H9 (cell line): ENCODE results near the gene GNAO1. TPM values are rescaled to one million over a fixed set of nuclear protein-coding genes. Genes with fewer than 3 reads are reported as not detected.

Source experiments
- DNase-seq: peaks from one replicate; pipeline ENCODE4 v3.0.0-alpha.2; 2017
- H2AFZ ChIP-seq: one replicate; pipeline ENCODE4 v1.6.1; 2013; ENCODE audit warnings: mild to moderate bottlenecking, low read length, control low read depth, moderate library complexity
- H2AK5ac ChIP-seq: 2 replicates; pipeline ENCODE4 v1.6.1; 2013; ENCODE audit warnings: low read length, control low read depth, mixed read lengths; ENCODE audit not compliant: insufficient read length
- H2BK120ac ChIP-seq: one replicate; pipeline ENCODE4 v1.6.1; 2013; ENCODE audit warnings: low read depth, mild to moderate bottlenecking, low read length, control low read depth, inconsistent platforms; ENCODE audit not compliant: poor library complexity, severe bottlenecking
- H2BK12ac ChIP-seq: 2 replicates; pipeline ENCODE4 v1.6.1; 2013; ENCODE audit warnings: low read length, control low read depth, mixed read lengths, low read depth; ENCODE audit not compliant: insufficient read length
- H2BK15ac ChIP-seq: 2 replicates; pipeline ENCODE4 v1.6.1; 2013; ENCODE audit warnings: low read depth, low read length, control low read depth
- H2BK20ac ChIP-seq: one replicate; pipeline ENCODE4 v1.6.1; 2013; ENCODE audit warnings: low read depth, mild to moderate bottlenecking, low read length, control low read depth, inconsistent platforms; ENCODE audit not compliant: poor library complexity, severe bottlenecking
- H2BK5ac ChIP-seq: 2 replicates; pipeline ENCODE4 v1.6.1; 2013; ENCODE audit warnings: low read length, control low read depth, mixed read lengths; ENCODE audit not compliant: insufficient read length
- H3K14ac ChIP-seq: 2 replicates; pipeline ENCODE4 v1.6.1; 2013; ENCODE audit warnings: low read length, control low read depth; ENCODE audit not compliant: insufficient read depth
- H3K18ac ChIP-seq: 2 replicates; pipeline ENCODE4 v1.6.1; 2013; ENCODE audit warnings: low read depth, mild to moderate bottlenecking, mixed read lengths, low read length, control low read depth; ENCODE audit not compliant: insufficient read length
- H3K23ac ChIP-seq: 2 replicates; pipeline ENCODE4 v1.6.1; 2013; ENCODE audit warnings: low read length, control low read depth, mixed read lengths, low read depth; ENCODE audit not compliant: insufficient read length
- H3K23me2 ChIP-seq: 2 replicates; pipeline ENCODE4 v1.6.1; 2013; ENCODE audit warnings: low read depth, mild to moderate bottlenecking, mixed read lengths, low read length, control low read depth; ENCODE audit not compliant: insufficient read length, poor library complexity, severe bottlenecking
- H3K27ac ChIP-seq: 2 replicates; pipeline ENCODE4 v1.5.1; 2013; ENCODE audit warnings: low read length, control low read depth, mixed read lengths, low read depth; ENCODE audit not compliant: insufficient read length
- H3K27me3 ChIP-seq: 2 replicates; pipeline ENCODE4 v1.6.1; 2013; ENCODE audit warnings: low read length, control low read depth, inconsistent platforms; ENCODE audit not compliant: insufficient read depth
- H3K4ac ChIP-seq: 2 replicates; pipeline ENCODE4 v1.6.1; 2013; ENCODE audit warnings: low read depth, mild to moderate bottlenecking, control low read depth, inconsistent platforms, low read length, moderate library complexity
- H3K4me1 ChIP-seq: 2 replicates; pipeline ENCODE4 v1.6.1; 2013; ENCODE audit warnings: low read length, control low read depth, inconsistent platforms; ENCODE audit not compliant: insufficient read depth
- H3K4me2 ChIP-seq: 2 replicates; pipeline ENCODE4 v1.6.1; 2013; ENCODE audit warnings: low read length, control low read depth, mixed read lengths; ENCODE audit not compliant: insufficient read length, insufficient read depth
- H3K56ac ChIP-seq: 2 replicates; pipeline ENCODE4 v1.6.1; 2013; ENCODE audit warnings: low read depth, mild to moderate bottlenecking, mixed read lengths, low read length, control low read depth; ENCODE audit not compliant: insufficient read length
- H3K79me1 ChIP-seq: 2 replicates; pipeline ENCODE4 v1.6.1; 2013; ENCODE audit warnings: low read depth, mild to moderate bottlenecking, moderate library complexity, low read length, control low read depth, inconsistent platforms; ENCODE audit not compliant: insufficient read depth, poor library complexity, severe bottlenecking
- H3K79me2 ChIP-seq: 2 replicates; pipeline ENCODE4 v1.6.1; 2013; ENCODE audit warnings: low read length, control low read depth, inconsistent platforms; ENCODE audit not compliant: insufficient read depth
- H3K9ac ChIP-seq: 2 replicates; pipeline ENCODE4 v1.6.1; 2013; ENCODE audit warnings: low read length, control low read depth, mixed read lengths; ENCODE audit not compliant: insufficient read length; ENCODE audit errors: extremely low read depth
- H3K9me3 ChIP-seq: one replicate; pipeline ENCODE4 v1.6.1; 2013; ENCODE audit warnings: low read depth, low read length, inconsistent platforms; ENCODE audit not compliant: control insufficient read depth
- H3T11ph ChIP-seq: one replicate; pipeline ENCODE4 v1.6.1; 2013; ENCODE audit warnings: mild to moderate bottlenecking, low read length, control low read depth, inconsistent platforms
- H4K20me1 ChIP-seq: one replicate; pipeline ENCODE4 v1.6.1; 2013; ENCODE audit not compliant: control insufficient read depth, insufficient read length, insufficient read depth
- H4K5ac ChIP-seq: 2 replicates; pipeline ENCODE4 v1.6.1; 2013; ENCODE audit warnings: low read depth, mild to moderate bottlenecking, mixed read lengths, low read length, control low read depth; ENCODE audit not compliant: insufficient read length
- H4K8ac ChIP-seq: replicated peaks from 2 replicates; pipeline ENCODE4 v1.6.1; 2013; ENCODE audit warnings: low read length, control low read depth, mixed read lengths, low read depth; ENCODE audit not compliant: insufficient read length
- H4K91ac ChIP-seq: 2 replicates; pipeline ENCODE4 v1.6.1; 2013; ENCODE audit warnings: low read depth, mild to moderate bottlenecking, moderate library complexity, mixed read lengths, low read length, control low read depth; ENCODE audit not compliant: insufficient read length
- H3K27ac Mint-ChIP-seq, 3 experiments: 2 replicates in 2 of 3; 3 replicates in 1 of 3; pipeline ENCODE4 v1.8.0; 2020 to 2021; ENCODE audit warnings: mixed read lengths in 3 of 3, mild to moderate bottlenecking in 1 of 3, moderate library complexity in 1 of 3
- H3K27me3 Mint-ChIP-seq: 2 replicates; pipeline ENCODE4 v1.8.0; 2021; ENCODE audit warnings: low read depth, mild to moderate bottlenecking, moderate library complexity, mixed read lengths
- H3K36me3 Mint-ChIP-seq, 3 experiments: 2 replicates in 2 of 3; 3 replicates in 1 of 3; pipeline ENCODE4 v1.8.0; 2020 to 2021; ENCODE audit warnings: low read depth in 3 of 3, mixed read lengths in 3 of 3; ENCODE audit not compliant: insufficient read depth in 1 of 3
- H3K4me1 Mint-ChIP-seq, 2 experiments: 2 replicates each; pipeline ENCODE4 v1.8.0; 2020; ENCODE audit warnings: mixed read lengths in 2 of 2
- H3K4me3 Mint-ChIP-seq, 2 experiments: 2 replicates in 1 of 2; 3 replicates in 1 of 2; pipeline ENCODE4 v1.8.0; 2020 to 2021; ENCODE audit warnings: mild to moderate bottlenecking in 2 of 2, mixed read lengths in 2 of 2, moderate library complexity in 1 of 2
- H3K9me3 Mint-ChIP-seq, 2 experiments: 2 replicates in 1 of 2; 3 replicates in 1 of 2; pipeline ENCODE4 v1.8.0; 2020; ENCODE audit warnings: mild to moderate bottlenecking in 2 of 2, mixed read lengths in 2 of 2, moderate library complexity in 1 of 2
- CTCF ChIP-seq: fragments of 200-600 bp; sonication (generic); conservative IDR thresholded peaks from 3 replicates; pipeline ENCODE4 v1.8.0; 2021; ENCODE audit warnings: antibody characterized with exemption, mild to moderate bottlenecking
- WGBS: extraction: QIAGEN DNeasy Blood & Tissue Kit; methylation state at CpG from one replicate; pipeline ENCODE4 v1.1.7; 2013; ENCODE audit warnings: missing lambda C conversion rate, low lambda C conversion rate, mixed read lengths; ENCODE audit not compliant: insufficient read length; ENCODE audit errors: extremely low coverage; 5-methylcytosine and 5-hydroxymethylcytosine counted together
- total RNA-seq: library from RNA; stranded (reverse); gene quantifications from 2 replicates; pipeline ENCODE4 v1.2.1, GENCODE V29; 2021

The GNAO1 gene
- total RNA-seq, 1 experiment from 2014 or later, result 16.9 TPM

GRCh38 chr16:56298116-56298515 is 106.8 kb downstream of the GNAO1 start:
- Histone ChIP-seq H3K4me1 (peaks cover 2% of the 10 kb centered on the region; the same call in 1 of the 2 replicates), H3K9me3 (no peaks in the 10 kb centered on the region), H2BK20ac (no peak overlapping the region), H4K8ac (no peak overlapping the region), H3K23me2 (no peaks in the 10 kb centered on the region), H3K79me2 (no peaks in the 10 kb centered on the region), H2AFZ (no peak overlapping the region), H3K27me3 (no peaks in the 10 kb centered on the region), H3K4ac (no peak overlapping the region), H4K20me1 (no peaks in the 10 kb centered on the region), H3T11ph (no peak overlapping the region), H3K18ac (no peak overlapping the region), H3K79me1 (no peaks in the 10 kb centered on the region), H2BK5ac (no peak overlapping the region), H4K91ac (no peak overlapping the region), H4K5ac (no peak overlapping the region), H3K14ac (no peak overlapping the region; the same call in 1 of the 2 replicates), H3K27ac (no peak overlapping the region), H2BK15ac (no peak overlapping the region), H3K4me2 (no peak overlapping the region), H3K23ac (no peak overlapping the region), H3K9ac (no peak overlapping the region), H2BK120ac (no peak overlapping the region), H2AK5ac (no peak overlapping the region), H2BK12ac (no peak overlapping the region), H3K56ac (no peak overlapping the region)
- H3K4me1 Mint-ChIP-seq, result peaks cover 31 to 51% of the 10 kb centered on the region in 2 experiments
- H3K4me3 Mint-ChIP-seq, result no peak overlapping the region
- TF ChIP-seq CTCF, result no peak
- peaks cover 36% of the 10 kb centered on the region for H3K27me3 Mint-ChIP-seq
- peaks cover 0 to 3% (median 0%) of the 10 kb centered on the region in 3 experiments; a peak in 2 of 7 replicates for H3K36me3 Mint-ChIP-seq
- no peak overlapping the region for H3K27ac Mint-ChIP-seq
- H3K9me3 Mint-ChIP-seq, result no peaks in the 10 kb centered on the region
- no CpG with 5 or more reads among the region's 8 CpGs for WGBS
- no peak for DNase-seq
